GM23338 (cell line): ENCODE results near the gene ART3. TPM values are rescaled to one million over a fixed set of nuclear protein-coding genes. Genes with fewer than 3 reads are reported as not detected.

Experiments
- ATAC-seq: fragments of 200-7000 bp; cut with Tn5 transposase; 3 replicates; pipeline ENCODE4 v1.9.1; 2020
- DNase-seq: peaks from one replicate; pipeline ENCODE4 v3.0.0-alpha.2; 2015; ENCODE audit warnings: low spot score
- H2AFZ ChIP-seq: fragments of 200-600 bp; sonication (generic); 2 replicates; pipeline ENCODE4 v1.8.0; 2016; ENCODE audit warnings: antibody characterized with exemption, mild to moderate bottlenecking, moderate library complexity
- H3F3A ChIP-seq: fragments of 200-600 bp; sonication (generic); replicated peaks from 2 replicates; pipeline ENCODE4 v1.8.0; 2017; ENCODE audit warnings: antibody characterized with exemption, mixed run types, low read depth
- H3K27ac ChIP-seq: fragments of 200-600 bp; sonication (generic); 2 replicates; pipeline ENCODE4 v1.6.1; 2016; ENCODE audit warnings: low read depth
- H3K27me3 ChIP-seq: fragments of 200-600 bp; sonication (generic); 2 replicates; pipeline ENCODE4 v1.8.0; 2016; ENCODE audit warnings: mild to moderate bottlenecking, mixed run types, moderate library complexity; ENCODE audit not compliant: insufficient read depth
- H3K36me3 ChIP-seq: fragments of 200-600 bp; sonication (generic); 2 replicates; pipeline ENCODE4 v1.8.0; 2016; ENCODE audit warnings: mild to moderate bottlenecking; ENCODE audit not compliant: insufficient read depth
- H3K4me1 ChIP-seq: fragments of 200-600 bp; sonication (generic); 2 replicates; pipeline ENCODE4 v1.8.0; 2016; ENCODE audit warnings: mild to moderate bottlenecking, moderate library complexity; ENCODE audit not compliant: insufficient read depth
- H3K4me2 ChIP-seq: fragments of 200-600 bp; sonication (generic); 2 replicates; pipeline ENCODE4 v1.7.1; 2017; ENCODE audit warnings: mixed run types
- H3K4me3 ChIP-seq: fragments of 200-600 bp; sonication (generic); 2 replicates; pipeline ENCODE4 v1.6.1; 2016; ENCODE audit warnings: mixed run types
- H3K79me2 ChIP-seq: fragments of 200-600 bp; sonication (generic); replicated peaks from 2 replicates; pipeline ENCODE4 v1.8.0; 2017; ENCODE audit warnings: mild to moderate bottlenecking; ENCODE audit not compliant: insufficient read depth
- H3K9me2 ChIP-seq: fragments of 200-600 bp; sonication (generic); 2 replicates; pipeline ENCODE4 v1.8.0; 2017; ENCODE audit not compliant: insufficient read depth
- H4K20me1 ChIP-seq: fragments of 200-600 bp; sonication (generic); replicated peaks from 2 replicates; pipeline ENCODE4 v1.8.0; 2017; ENCODE audit warnings: mild to moderate bottlenecking; ENCODE audit not compliant: insufficient read depth
- H3K27ac Mint-ChIP-seq: 2 replicates; pipeline ENCODE4 v1.8.0; 2020; ENCODE audit warnings: inconsistent platforms, mild to moderate bottlenecking, moderate library complexity, mixed read lengths
- H3K27me3 Mint-ChIP-seq: 3 replicates; pipeline ENCODE4 v1.8.0; 2022; ENCODE audit warnings: low read depth, mild to moderate bottlenecking, moderate library complexity, mixed read lengths, inconsistent platforms; ENCODE audit not compliant: insufficient read depth, poor library complexity
- H3K36me3 Mint-ChIP-seq: 3 replicates; pipeline ENCODE4 v1.8.0; 2021; ENCODE audit warnings: low read depth, mild to moderate bottlenecking, inconsistent platforms, moderate library complexity, mixed read lengths
- H3K4me1 Mint-ChIP-seq: 3 replicates; pipeline ENCODE4 v1.8.0; 2020; ENCODE audit warnings: mild to moderate bottlenecking, inconsistent platforms, mixed read lengths
- H3K4me3 Mint-ChIP-seq: 3 replicates; pipeline ENCODE4 v1.8.0; 2021; ENCODE audit warnings: moderate library complexity, mild to moderate bottlenecking, inconsistent platforms, mixed read lengths
- H3K9me3 Mint-ChIP-seq: 3 replicates; pipeline ENCODE4 v1.8.0; 2020; ENCODE audit warnings: moderate library complexity, mild to moderate bottlenecking, inconsistent platforms, mixed read lengths
- CTCF ChIP-seq, 2 experiments: fragments of 200-600 bp in 1 of 2; sonication (generic) in 1 of 2; conservative IDR thresholded peaks; 2 replicates each; pipeline versions ENCODE4 v1.5.1 to v1.6.1; 2016 to 2017; ENCODE audit warnings: antibody characterized with exemption in 2 of 2, low read depth in 2 of 2, mild to moderate bottlenecking in 2 of 2, moderate library complexity in 1 of 2
- EZH2 ChIP-seq: fragments of 200-600 bp; sonication (generic); IDR thresholded peaks from one replicate; pipeline ENCODE4 v1.8.0; 2017; ENCODE audit warnings: antibody characterized with exemption, mild to moderate bottlenecking, low read depth; ENCODE audit not compliant: unreplicated experiment
- EZH2phosphoT487 ChIP-seq: fragments of 200-600 bp; sonication (generic); IDR thresholded peaks from one replicate; pipeline ENCODE4 v1.8.1; 2018; ENCODE audit warnings: antibody characterized with exemption; ENCODE audit not compliant: unreplicated experiment
- NANOG ChIP-seq: IDR thresholded peaks from 2 replicates; pipeline ENCODE4 v1.6.1; 2016; ENCODE audit warnings: antibody characterized with exemption, borderline replicate concordance
- REST ChIP-seq: IDR thresholded peaks from one replicate; pipeline ENCODE4 v1.6.1; 2018; ENCODE audit warnings: antibody characterized with exemption; ENCODE audit not compliant: unreplicated experiment
- STAT1 ChIP-seq: IDR thresholded peaks from one replicate; pipeline ENCODE4 v1.6.1; 2016; ENCODE audit warnings: antibody characterized with exemption; ENCODE audit not compliant: unreplicated experiment
- ZNF114 ChIP-seq: fragments of 250-450 bp; sonication (Bioruptor Pico); IDR thresholded peaks from 2 replicates; pipeline ENCODE4 v1.5.0; 2020; ENCODE audit warnings: mild to moderate bottlenecking, moderate library complexity
- polyA plus RNA-seq: library from polyadenylated mRNA; unstranded; fragments of >200 nt; fragmentation: Nextera tagmentation; extraction: Ambion mirVana; gene quantifications from 2 replicates; pipeline ENCODE4 v1.2.1, GENCODE V29; 2016
- total RNA-seq: library from RNA; depleted of rRNA; stranded (reverse); fragments of >200 nt; shearing (Covaris generic); gene quantifications from 2 replicates; pipeline ENCODE4 v1.2.3, GENCODE V29; 2014
- TF ChIP-seq, protein P1 (sequence below): fragments of 250-450 bp; sonication (Bioruptor Pico); IDR thresholded peaks from 2 replicates; pipeline ENCODE4 v1.5.0; 2020; ENCODE audit warnings: mild to moderate bottlenecking, moderate library complexity

The ART3 gene
- total and polyA plus RNA-seq, 2 experiments from 2014 or later = 0.87 to 1.7 TPM

GRCh38 chr4:76153356-76153755 lies 78.8 kb downstream of the ART3 start:
- Histone ChIP-seq H3K9me2 (no peaks in the 10 kb centered on the region), H3K27ac (no peak overlapping the region), H3K4me2 (no peak overlapping the region), H3K36me3 (no peaks in the 10 kb centered on the region; the same call in 1 of the 2 replicates), H2AFZ (no peak overlapping the region), H4K20me1 (no peaks in the 10 kb centered on the region), H3F3A (no peaks in the 10 kb centered on the region), H3K4me1 (peaks cover 4% of the 10 kb centered on the region; the same call in 1 of the 2 replicates), H3K4me3 (no peak overlapping the region), H3K27me3 (no peaks in the 10 kb centered on the region), H3K79me2 (peaks cover 10% of the 10 kb centered on the region)
- peaks cover 4% of the 10 kb centered on the region; the same call in 1 of the 3 replicates for H3K36me3 Mint-ChIP-seq
- no peak overlapping the region for H3K27ac Mint-ChIP-seq
- TF ChIP-seq STAT1 = no peak
- TF ChIP-seq ZNF114 (CRISPR knock-in tag) = no peak
- TF ChIP-seq, protein P1, sequence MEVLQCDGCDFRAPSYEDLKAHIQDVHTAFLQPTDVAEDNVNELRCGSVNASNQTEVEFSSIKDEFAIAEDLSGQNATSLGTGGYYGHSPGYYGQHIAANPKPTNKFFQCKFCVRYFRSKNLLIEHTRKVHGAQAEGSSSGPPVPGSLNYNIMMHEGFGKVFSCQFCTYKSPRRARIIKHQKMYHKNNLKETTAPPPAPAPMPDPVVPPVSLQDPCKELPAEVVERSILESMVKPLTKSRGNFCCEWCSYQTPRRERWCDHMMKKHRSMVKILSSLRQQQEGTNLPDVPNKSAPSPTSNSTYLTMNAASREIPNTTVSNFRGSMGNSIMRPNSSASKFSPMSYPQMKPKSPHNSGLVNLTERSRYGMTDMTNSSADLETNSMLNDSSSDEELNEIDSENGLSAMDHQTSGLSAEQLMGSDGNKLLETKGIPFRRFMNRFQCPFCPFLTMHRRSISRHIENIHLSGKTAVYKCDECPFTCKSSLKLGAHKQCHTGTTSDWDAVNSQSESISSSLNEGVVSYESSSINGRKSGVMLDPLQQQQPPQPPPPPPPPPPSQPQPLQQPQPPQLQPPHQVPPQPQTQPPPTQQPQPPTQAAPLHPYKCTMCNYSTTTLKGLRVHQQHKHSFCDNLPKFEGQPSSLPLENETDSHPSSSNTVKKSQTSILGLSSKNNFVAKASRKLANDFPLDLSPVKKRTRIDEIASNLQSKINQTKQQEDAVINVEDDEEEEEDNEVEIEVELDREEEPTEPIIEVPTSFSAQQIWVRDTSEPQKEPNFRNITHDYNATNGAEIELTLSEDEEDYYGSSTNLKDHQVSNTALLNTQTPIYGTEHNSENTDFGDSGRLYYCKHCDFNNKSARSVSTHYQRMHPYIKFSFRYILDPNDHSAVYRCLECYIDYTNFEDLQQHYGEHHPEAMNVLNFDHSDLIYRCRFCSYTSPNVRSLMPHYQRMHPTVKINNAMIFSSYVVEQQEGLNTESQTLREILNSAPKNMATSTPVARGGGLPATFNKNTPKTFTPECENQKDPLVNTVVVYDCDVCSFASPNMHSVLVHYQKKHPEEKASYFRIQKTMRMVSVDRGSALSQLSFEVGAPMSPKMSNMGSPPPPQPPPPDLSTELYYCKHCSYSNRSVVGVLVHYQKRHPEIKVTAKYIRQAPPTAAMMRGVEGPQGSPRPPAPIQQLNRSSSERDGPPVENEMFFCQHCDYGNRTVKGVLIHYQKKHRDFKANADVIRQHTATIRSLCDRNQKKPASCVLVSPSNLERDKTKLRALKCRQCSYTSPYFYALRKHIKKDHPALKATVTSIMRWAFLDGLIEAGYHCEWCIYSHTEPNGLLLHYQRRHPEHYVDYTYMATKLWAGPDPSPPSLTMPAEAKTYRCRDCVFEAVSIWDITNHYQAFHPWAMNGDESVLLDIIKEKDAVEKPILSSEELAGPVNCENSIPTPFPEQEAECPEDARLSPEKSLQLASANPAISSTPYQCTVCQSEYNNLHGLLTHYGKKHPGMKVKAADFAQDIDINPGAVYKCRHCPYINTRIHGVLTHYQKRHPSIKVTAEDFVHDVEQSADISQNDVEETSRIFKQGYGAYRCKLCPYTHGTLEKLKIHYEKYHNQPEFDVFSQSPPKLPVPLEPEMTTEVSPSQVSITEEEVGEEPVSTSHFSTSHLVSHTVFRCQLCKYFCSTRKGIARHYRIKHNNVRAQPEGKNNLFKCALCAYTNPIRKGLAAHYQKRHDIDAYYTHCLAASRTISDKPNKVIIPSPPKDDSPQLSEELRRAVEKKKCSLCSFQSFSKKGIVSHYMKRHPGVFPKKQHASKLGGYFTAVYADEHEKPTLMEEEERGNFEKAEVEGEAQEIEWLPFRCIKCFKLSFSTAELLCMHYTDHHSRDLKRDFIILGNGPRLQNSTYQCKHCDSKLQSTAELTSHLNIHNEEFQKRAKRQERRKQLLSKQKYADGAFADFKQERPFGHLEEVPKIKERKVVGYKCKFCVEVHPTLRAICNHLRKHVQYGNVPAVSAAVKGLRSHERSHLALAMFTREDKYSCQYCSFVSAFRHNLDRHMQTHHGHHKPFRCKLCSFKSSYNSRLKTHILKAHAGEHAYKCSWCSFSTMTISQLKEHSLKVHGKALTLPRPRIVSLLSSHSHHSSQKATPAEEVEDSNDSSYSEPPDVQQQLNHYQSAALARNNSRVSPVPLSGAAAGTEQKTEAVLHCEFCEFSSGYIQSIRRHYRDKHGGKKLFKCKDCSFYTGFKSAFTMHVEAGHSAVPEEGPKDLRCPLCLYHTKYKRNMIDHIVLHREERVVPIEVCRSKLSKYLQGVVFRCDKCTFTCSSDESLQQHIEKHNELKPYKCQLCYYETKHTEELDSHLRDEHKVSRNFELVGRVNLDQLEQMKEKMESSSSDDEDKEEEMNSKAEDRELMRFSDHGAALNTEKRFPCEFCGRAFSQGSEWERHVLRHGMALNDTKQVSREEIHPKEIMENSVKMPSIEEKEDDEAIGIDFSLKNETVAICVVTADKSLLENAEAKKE = no peak
- no peak for TF ChIP-seq EZH2phosphoT487
- TF ChIP-seq NANOG = no peak
- TF ChIP-seq CTCF (conservative IDR thresholded peaks at IDR 0.05; ENCODE audit: low read depth in 2 of 2) = no peak
- no peak for TF ChIP-seq EZH2
- TF ChIP-seq REST = no peak
- no peak overlapping the region for H3K4me3 Mint-ChIP-seq
- peaks cover 3% of the 10 kb centered on the region; the same call in 2 of the 3 replicates for H3K9me3 Mint-ChIP-seq
- peaks cover 19% of the 10 kb centered on the region for H3K4me1 Mint-ChIP-seq
- no peak for ATAC-seq
- peaks cover 3% of the 10 kb centered on the region for H3K27me3 Mint-ChIP-seq
- no peak for DNase-seq
